Activated effector memory CD4-positive, alpha-beta T cell treated with anti-CD3 and anti-CD28 coated beads, Interleukin-2, amount 50 U/mL, for 16 hours (primary cell): ENCODE results near the gene STX1A.

Experiments
- DNase-seq: peaks from one replicate; pipeline ENCODE4 v3.0.0-alpha.2; 2020

Gene STX1A

DNA sequence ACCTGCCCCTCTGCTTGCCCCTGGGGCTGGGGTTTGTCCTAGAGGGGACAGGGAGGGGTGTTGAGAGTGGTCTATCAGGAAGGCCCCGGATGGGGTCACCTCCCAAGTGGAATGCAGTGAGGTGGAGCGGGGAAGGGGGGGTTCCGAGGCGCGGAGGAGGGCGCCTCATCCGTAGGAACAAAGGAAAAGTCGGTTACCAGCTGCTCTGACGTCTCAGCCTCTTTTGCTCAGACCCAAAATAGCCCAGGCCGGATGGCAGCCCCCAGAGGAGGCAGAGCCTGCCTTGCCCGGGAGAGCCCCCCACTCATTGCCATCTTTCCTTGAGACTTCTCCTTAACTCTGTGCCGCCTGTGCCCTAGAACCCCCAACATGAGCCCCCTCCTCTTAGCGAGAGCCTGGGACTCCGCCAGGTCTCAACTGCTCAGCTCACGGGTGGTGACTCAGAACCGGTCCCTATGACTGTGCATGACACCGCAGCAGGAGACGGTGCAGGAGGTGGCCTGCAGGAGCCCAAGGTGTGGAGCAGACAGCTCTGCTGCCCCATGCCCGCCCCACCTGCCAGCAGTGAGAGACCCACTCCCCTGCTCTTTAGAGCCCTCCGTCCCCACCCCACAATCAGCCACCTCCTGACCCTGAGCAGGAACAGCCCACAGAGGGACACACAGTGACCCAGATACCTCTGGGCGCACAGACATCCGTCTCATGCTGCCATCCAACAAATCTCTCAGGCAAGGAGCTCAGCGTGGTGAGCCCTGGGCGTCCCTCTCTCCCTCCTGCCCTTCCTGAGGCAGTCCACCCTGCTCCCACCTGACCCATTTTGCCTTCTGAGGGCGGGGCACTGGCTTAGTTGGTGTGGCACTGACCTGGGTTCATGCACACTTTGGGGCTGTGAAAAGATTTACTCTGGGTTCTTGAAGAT is 13.1 kb downstream of the STX1A start:
- DNase-seq, result peak; percentile 74

DNA sequence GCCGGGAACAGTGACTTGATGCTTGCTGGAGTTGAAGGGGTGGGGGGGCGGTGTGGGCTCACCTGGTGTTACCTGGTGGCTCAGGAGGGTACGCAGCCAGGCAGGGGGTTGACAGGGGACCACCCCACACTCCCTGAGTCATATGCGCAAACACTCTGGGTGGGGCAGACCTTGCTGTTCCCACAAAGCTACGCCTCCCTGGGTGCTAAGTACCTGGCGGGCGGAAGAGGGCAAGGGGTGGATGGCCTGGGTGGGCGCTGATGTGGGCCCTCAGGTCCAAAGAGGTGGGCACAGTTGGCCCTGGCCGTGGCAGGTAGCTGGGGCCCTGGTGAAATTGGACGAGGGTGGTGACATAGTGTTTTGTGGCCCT is 13.9 kb downstream of the STX1A start:
- DNase-seq, result no peak

DNA sequence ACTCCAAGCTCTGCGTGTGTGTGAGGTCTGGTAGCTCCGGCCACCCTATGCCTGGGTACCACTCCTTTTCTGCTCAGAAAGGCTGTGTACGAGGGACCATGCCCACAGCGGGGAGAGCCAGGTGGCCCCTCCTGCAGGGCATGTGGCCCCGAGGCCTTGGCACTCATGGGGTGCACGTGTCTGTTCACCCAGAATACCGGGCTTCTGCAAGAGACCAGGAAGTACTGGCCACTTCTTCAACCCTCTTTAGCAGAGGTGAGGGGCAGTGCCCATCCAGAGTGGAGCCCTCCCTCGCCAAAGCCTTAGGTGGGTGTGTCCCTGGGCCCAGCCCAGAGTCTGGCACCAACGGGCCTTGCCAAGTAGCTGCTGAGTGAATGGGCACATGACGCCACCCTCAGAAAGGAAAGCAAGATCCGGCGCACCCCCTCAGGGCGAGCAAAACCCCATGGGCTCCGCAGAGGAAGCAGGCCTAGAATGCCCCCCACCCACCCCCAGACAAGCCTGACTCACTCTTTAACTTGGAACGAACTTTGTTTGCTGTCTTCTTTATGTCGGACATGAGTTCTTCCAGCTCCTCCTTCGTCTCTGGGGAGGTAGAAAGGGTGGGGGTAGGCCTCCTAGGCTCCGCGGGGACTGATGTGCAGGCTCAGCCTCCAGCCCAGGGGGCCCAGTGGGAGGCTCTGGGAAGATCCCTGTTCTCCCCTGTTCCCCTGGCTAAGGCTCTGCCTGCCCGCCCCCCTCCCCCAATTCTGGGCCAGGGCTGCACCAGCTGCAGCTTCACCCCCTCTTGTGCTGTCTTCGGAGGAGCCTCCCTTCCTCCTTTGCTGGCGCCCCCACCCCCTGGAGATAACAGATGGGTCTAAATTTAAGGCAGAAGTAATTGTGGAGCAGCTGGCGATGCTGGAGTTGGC is 14.6 kb downstream of the STX1A start:
- no peak for DNase-seq

DNA sequence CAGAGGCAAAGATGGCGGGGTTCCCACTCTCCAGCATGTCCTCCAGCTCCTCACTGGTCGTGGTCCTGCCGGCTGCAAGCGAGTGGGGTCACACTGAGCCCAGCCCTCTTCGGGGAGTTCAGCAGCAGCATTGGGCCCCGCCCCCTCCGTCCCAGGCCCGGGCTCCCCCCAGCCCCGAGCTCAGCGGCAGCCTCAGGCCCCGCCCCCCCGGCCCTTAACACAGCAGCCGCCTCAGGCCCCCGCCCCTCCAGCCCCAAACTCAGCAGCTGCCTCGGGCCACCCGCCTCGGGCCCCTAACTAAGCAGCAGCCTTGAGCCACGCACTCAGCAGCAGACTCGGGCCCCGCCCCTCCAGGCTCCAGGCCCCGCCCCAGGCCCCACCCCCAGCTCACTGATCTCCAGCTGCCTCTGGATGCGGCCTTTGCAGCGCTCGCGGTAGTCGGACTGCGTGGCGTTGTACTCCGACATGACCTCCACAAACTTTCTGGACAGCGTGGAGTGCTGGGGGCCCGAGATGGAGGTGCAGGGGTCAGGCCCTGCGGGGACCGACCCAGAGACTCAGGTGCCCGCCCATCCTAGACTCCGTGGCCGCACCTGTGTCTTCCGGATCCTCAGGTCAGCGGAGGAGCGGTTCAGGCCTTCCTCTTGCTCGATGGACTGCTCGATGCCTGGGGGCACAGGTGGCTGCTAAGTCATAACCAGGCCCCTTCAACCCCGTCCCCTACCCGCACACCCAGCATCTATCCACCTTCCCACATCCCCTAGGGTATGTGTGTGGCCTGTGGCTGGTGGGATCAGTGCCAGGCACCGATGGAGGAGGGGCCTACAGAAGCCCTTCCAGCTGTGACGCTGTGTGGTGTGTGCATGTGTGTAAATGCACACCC is 15.5 kb downstream of the STX1A start:
- peak; percentile 71 for DNase-seq

DNA sequence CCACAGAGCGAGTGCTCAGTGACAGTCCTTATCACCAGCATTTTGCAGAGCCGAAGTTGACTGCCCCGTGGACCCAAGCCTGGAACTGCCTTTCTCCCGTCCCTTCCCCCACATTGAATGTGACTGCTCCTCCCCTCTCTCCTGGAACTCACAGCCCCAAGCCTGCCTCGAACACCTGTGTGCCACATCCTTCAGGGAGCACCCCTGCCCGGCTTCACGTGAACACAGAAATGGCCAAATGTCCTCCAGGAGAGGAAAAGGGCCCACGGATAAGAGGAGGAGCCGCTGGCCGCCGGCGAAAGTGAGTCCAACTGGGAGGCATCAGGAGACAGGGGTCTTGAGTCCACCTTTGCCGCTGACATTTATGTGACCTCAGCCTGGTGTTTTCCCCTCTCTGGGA is 16.2 kb downstream of the STX1A start:
- no peak for DNase-seq

DNA sequence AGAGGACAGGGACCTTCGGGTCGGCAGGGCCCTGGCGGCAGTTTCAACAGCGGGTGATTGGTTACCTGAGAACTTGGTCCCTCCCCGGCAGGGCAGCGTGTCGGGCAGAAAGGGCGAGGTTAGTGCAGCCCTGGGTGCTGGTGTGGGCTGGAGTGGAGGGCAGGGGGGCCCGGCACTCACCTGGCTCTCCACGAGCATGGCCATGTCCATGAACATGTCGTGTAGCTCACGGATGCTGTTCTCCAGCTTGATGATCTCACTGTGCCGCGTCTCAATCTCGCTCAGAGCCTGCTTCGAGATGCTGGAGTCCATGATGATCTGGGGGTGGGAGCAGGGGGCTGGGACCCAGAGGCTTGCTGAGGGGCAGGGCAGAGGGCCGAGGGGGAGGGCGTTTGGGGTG is 16.8 kb downstream of the STX1A start:
- no peak for DNase-seq

DNA sequence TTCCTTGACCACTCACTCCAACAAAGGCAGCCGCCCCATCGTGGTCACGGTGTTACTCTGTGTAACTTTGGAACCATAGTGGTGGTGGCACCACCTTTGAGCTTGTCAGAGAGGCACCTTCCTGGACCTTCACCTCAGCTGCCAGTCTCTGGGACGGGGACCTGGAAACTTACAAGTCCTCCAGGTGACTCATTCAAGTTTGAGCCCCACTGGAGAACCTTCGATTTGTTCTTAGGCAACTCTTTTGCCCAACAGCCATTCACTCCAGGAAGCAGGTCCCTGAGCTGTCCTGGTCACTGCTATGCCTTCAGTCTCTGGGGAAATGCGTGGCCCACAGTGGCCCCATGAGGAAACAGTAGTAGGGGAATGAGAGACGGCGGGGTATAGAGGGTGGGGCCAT is 17.2 kb downstream of the STX1A start:
- DNase-seq, result no peak

DNA sequence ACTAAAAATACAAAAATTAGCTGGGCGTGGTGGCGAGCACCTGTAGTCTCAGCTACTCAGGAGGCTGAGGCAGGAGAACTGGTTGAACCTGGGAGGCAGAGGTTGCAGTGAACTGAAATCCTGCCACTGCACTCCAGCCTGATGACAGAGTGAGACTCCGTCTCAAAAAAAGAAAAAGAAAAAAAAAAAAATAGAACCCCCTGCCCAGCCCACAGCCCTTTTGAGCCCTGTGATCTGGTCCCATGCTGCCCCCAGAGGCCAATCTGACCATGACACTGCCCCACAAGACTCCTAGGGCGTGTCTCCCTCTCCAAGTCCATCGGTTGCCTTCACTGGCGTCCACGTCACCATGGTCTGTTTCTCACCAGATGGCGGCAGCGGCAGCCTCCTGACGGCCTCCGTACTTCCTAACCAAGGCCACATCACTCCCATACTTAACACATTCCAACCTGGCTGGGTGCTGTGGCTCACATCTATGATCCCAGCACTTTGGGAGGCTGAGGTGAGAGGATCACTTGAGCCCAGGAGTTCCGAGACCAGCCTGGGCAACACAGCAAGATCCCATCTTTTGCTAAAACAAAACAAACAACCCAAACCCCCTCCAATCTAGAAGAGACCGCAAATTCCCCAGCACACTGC is 18.0 kb downstream of the STX1A start:
- peak; percentile 73 for DNase-seq

DNA sequence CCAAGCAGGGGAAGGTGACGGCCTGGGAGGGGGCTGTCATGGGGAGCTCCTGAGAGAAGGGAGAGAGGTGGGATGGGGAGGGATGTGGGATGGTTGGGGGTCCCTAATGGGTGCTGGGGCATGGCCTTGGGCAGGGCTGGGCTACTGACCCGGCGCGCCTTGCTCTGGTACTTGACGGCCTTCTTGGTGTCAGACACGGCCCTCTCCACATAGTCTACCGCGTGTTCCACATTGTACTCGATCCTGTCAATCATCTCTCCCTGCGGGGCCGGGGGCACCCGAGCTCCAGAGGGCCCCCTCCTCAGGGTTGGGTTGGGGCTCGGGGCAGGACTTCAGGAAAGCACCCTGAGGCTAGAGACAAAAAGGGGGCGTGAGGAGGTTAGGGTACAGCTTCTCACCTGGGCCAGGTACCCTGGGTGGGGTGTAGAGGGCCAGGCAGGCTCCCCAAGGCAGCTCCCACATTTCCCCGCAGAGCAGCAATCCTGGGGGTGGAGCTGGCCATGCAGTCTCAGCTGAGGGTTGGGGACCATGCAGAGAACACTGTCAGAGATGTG is 18.8 kb downstream of the STX1A start:
- no peak for DNase-seq

DNA sequence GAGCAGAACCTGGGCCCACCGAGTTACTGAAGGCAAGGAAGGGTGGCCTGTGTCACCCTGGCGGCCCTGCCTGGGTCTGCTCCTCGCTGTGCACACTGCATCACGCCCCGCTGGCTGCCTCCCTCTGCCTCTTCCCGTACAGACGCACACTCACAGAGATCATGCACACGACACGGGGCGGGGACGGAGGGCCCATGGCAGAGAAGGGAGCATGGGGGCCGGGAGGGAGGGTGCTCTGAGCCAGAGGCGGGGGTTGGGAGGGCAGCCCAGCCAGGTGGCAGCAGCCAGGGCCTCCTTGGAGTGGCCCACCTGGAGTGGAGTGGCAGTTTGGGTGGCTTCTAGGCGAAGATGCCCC is 19.4 kb downstream of the STX1A start:
- no peak for DNase-seq

DNA sequence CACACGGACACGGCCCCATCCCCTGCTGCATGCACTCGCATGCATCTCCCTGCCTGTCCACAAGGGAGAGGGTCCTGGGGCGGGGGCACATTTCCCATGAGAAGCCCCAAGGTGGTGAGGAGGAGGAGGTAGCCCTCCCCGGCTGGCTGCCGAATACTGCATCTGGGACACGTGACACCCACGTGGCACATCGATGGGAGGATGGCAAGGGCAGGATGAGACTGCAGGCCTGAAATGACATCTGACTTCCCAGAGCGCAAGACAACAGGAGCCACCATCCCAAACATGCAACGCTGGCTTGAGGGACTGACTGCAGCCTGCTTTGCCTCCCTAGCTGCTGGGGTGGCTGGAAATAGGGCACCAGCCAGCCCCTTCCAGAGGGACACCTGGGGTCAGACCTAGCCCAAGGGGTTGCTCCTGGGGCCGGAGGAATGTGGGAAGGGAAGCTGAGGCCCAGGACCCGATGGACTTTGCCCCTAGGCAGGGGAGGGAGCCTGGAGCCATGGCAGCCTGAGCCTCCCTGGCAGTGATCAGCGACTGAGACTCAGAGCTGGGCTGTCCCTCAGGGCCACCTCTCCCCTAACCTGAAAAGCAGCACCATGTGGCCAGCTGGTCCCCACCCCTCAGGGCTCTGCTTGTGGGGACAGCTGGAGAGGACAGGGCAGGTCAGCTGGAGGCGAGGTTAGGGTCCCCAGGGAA is 19.9 kb downstream of the STX1A start:
- DNase-seq, result no peak

DNA sequence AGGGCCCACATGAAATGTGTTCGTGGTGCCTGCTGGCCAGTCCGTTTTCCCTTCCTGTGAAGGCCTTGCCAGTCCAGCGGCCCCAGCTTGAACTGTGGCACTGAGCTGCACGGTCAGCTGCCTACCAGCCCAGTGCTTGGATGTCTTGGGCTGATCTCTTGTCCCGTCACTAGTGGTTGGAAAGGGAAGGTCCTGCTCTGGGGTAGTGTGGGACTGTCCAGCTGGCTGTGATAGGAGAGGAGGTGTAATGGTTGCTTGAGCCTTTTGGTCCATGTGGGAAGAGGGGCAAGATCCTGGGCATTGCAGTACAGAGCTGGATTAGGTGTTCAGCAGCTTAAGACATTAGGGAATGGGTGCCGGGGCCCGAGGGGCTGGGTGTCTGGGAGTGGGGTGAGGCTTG is 21.1 kb downstream of the STX1A start:
- DNase-seq, result no peak

DNA sequence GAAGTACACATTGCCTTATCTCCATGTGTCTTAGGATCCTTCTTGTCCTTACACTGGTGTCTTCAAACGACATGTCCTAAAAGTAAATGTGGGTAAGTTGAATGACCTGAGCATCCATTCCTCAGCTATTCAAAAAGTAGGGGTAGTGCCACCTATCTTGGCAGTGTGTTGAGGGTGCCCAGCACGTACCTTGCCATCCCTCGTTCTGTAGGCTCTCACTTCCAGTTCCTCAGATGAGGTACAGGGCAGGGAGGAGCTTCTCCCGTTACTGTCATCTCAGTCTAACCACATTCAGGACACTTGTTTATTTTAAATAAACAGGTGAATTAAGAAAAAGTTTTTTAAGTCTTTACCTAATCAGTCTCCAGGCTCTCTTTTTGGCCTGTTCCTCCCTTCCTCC is 23.1 kb downstream of the STX1A start:
- DNase-seq, result no peak

DNA sequence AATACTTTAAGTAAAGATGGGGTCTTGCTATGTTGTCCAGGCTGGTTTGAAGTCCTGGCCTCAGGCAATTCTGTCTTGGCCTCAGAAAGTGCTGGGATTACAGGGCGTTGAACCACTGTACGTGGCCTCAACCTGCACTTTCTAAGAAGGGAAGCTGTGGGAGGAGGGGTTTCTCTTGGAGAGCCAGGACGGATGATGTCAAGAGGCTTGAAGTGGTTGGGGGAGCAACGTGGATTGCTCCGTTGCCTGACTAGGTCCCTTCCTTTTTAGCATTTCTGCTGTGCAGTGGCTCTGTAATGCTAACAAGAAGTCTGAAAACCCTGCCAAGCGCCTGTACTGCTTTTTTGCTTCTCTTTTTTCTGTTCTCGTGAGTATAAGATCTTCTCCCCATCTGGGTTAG is 28.8 kb downstream of the STX1A start:
- DNase-seq, result no peak

DNA sequence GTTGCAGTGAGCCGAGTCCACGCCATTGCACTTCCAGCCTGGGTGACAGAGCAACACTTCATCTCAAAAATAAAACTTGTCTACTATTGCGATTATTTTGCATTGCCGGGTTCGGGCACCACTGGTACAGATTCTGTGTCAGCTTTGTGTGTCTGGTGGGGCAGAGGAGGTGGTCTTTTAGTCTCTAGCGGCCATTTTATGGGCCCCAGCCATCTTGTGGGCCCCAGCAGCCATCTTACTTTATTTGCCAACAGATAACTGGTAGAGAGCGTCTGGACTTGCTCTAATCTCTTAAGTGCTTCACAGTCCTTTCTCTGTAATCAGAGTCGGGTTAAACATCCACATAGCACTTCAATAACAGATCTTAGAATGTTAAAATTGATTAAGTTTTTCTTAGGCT is 31.2 kb downstream of the STX1A start:
- DNase-seq, result no peak

DNA sequence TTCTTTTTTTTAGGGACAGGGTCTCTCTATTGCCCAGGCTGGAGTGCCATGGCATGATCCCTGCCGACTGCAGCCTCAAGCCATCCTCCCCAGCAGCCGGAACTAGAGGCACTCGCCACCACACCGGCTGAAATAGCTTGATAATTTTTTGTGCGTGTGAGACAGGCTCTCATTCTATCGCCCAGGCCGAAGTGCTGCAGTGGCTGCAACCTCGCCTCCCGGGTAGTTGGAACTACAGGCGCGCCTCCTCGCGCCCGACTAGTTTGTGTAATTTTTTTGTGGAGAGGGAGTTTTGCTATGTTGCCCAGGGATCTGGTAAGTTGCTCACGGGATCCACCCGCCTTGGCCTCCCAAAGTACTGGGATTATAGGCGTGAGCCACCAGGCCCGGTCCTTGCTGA is 34.2 kb downstream of the STX1A start:
- DNase-seq, result no peak

DNA sequence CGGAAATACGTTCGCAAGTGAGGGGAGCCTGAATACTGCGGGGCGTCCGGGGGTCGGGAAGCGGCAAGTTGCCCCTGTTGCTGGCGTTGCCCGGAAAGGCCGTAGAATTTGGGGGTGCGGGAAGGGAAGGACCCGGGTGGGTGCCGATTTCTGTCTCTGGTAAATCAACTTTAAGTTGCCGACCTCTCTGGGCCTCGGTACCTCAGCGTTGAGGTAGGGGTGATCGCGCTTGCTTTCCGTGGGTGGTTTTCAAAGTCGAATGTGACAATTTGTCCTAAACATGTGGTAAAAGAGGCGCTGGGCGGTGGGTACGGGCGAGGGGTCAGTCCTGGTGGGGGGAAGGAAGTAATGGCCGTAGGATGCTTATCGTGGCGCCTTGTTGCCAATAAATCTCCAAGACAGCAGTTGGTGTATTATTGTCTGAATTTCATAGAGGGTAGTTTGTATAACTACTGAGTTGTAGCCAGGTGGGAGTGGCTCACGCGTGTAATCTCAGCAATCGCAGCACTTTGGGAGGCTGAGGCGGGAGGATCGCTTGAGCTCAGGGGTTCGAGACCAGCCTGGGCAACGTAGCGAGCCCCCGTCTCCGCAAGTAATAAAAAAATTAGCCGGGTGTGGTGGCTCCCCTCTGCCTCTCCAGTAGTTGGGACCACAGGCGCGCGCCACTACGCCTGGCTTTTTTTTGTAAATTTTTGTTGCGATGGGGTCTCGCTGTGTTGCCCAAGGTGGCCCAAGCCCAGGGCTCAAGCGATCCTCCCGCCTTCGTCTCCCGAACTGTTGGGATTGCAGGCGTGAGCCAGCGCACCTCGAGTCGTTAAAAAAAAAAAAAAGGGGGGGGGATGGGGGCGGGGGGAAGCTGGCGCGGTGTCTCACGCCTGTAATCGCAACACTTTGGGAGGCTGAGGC is 35.4 kb downstream of the STX1A start:
- DNase-seq, result no peak

DNA sequence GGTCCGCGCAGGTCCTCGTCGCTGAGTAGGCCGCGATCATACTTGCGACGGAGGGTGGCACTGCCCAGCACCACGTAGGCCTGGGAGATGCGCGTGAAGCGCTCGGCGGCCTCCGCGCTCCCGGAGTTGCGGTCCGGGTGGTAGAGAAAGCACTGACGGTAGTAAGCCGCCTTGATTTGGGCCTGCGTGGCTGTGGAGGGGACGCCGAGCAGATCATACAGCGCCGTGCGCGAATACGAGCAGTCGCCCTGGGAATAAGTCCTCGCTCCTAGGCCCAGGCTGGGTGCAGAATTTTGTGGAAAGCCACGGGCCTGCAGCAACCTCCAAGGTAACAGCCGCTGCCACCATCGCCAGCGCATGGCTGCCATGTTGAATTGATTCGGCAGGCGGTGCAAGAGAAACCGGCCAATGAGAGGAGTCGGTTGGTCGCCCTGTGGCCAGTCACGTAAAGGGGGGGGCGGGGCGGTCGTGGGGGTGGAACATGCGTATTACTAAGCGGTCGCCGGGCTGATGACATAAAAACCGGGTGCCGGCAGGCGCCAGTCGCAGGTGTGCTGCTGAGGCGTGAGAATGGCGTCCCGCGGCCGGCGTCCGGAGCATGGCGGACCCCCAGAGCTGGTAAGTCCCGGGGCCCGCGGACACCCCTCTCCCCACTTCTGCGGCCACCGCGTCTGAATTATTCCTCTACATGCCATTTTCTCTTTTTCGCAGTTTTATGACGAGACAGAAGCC is 36.2 kb downstream of the STX1A start, which contains the start of the genes BUD23 and DNAJC30:
Gene BUD23, plus strand, starts transcription at position 542 of the 732 bp plus-strand sequence. Its CDS starts 29 bp downstream, at position 571.
Gene DNAJC30, minus strand, starts transcription at position 398 of the 732 bp plus-strand sequence. Its CDS starts 30 bp downstream, at position 368.
- peak; percentile 98 for DNase-seq

DNA sequence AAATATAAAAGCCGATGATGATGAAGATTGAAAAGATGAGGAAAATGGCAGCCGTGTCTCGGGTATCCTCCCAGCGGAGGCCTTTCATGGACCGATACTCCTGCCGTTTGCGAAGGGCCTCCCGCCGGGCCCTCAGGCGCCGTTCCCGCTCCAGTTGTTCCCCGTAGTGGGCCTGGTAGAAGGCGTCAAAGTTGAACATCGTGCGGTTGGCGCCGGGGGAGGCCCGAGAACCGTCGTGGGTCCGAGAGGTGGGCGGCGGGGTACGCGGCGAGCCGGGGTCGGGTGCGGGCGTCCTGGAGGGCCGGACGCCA is 36.8 kb downstream of the STX1A start:
- DNase-seq, result no peak

DNA sequence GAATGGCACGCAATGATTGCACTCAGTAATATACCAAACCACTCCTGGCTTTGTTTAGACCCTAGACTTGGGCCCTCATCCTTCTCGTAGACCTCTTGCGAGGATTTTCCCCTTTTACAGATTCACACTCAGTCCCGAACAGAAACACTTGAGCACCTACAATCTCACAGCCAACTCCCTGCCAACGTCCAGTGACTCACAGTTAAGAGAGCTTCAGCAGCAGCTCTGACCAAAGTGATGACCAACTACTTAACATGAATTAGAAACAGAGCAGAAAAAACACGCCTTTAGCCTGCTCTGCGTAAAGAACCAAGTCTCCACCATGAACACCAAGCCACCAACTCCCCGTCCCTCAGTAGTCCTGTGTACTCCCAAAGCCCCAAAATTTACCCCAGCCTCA is 38.4 kb downstream of the STX1A start:
- DNase-seq, result no peak
